Fibroblast of skin of back (primary cell): ENCODE data around the gene ADAM12.
"Not testable (repeated sequence)": the region's sequence is repeated elsewhere in the genome, so short reads cannot be mapped to it uniquely, and the experiment has no call there.

Source experiments
- DNase-seq: peaks from one replicate; pipeline ENCODE4 v3.0.0-alpha.2; 2013

The ADAM12 gene

DNA sequence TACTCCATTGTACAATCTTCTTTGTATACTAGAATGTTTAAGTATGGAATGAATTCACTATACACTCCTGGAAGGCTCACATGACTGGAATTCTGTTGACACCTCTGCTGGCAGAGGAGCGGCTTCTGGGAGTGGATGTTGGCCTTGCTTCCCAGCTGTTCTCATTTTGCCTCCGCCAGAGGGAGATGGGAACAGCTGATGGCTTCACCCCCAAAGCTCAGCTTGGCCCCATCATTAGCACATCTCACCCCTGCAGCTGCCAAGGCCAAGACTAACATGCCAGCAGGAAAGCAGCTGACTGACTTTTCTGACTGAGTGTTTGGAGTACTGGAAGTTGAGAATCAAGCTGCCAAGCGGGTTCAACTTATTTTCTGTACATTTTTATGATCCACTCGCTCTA lies 15.1 kb downstream of the ADAM12 start:
- DNase-seq, result peak; percentile 43

DNA sequence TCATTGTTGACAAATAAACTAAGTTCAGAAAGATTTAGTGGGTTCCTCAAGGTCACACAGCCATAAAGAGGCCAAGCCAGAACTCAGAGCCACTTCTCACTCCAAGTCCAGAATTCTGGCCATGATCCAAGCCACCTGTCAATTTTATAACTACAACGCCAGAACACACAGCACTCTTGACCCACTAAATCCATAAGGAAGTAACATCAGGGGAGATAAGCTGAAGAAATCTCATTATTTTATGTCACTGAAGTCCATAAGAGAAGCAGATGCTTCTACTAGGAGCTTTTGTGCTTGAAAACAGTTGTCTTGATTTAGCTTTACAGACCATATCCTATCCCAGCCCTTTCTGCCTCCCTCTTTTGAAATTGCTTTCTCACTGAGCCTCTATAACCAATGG lies 15.9 kb downstream of the ADAM12 start:
- no peak for DNase-seq

DNA sequence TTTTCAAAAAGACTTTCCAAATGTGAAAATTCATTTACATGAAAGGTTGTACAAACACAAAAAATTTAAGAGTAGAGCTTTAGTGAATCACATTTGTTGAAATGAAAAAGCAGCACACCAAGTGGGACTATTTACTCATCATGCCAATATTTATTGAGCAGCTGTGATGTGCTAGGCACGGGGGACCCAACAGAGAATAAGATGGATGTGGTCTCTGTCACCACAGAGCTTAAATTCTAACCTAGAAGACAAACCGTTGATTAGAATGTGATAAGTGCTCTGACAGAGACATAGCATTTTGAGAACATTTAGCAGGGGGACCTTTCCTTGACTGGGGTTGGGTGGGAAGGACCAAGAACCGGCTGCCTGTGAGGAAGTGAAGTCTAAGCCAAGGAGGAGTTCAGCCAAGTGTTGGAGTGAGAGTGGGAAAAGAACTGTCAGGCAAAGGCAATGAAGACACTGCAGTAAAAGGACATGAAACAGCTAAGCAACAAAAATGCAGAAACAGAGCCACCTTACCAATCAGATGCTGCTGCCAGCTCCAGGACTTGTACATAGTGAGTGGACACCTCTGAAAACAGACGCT lies 19.1 kb downstream of the ADAM12 start:
- no peak for DNase-seq

DNA sequence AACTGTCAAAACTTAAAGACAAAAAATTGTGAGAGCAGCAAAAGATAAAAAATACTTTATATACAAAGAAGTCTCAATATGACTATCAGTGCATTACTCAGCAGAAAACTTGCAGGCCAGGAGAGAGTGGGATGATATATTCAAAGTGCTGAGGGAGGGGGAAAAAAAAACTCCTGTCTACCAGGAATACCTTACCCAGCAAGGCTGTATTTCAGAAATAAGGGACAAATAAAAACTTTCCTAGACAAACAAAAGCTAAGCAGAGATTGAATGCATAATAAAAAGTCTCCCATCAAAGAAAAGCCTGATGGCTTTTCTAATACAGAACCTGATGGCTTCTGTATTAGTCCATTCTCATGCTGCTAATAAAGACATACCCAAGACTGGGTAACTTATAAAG lies 31.1 kb downstream of the ADAM12 start:
- no peak for DNase-seq

DNA sequence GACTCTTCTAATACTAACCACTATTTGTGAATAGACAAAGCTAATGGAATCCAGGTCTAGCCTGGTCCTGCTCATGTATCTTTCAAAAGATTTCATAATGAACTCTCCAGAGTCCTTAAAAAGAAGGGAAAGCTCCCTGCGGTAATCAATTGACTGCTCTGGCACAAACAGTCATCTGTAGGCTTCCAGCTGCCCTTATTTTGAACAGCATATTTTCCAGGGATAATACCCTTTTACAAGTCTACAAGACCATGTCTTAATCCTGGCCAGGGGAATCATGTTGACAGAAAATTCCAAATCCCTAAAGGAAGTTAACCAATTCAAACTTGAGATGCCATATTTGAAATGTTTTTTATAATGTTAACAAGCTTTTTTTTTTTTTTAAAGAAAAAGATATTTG lies 34.6 kb downstream of the ADAM12 start:
- no peak for DNase-seq

DNA sequence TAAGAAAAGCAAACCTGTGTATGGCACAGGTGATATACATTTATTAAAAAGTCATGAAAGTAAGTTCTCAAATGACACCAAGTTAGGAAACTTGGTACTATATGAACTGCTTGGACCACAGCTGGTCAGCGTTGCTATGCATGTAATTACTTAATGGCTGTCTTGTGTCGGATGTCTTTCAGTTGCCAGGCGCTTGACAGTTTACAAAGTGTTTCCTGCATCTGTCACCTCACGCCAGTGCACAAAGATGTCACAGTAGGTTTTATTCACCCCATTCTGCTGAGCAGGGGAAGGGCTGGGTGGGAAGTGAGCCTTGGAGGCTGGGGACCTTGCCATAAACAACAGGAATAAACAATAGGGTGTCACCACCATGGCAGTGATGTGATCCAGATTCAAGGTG lies 35.8 kb downstream of the ADAM12 start:
- no peak for DNase-seq

DNA sequence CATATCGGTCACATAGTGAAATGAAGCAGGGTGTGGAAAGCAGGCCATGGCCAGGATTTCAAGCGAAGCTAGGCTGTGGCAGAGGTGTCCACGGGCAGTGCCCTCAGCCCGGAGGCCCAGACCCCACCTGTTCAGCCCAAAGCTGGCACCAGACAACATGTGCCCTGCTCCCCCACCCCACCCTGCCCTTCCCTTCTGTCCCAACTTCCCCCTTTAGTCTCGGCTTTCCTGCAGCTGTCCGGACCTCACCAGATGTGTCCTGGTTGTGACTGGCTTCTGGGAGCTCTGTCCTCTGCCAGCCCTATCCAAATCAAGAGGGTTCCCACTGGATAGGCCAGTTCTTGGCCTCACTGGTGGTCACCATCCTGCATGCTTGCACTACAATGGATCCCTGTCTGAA lies 37.3 kb downstream of the ADAM12 start:
- DNase-seq, result no peak

DNA sequence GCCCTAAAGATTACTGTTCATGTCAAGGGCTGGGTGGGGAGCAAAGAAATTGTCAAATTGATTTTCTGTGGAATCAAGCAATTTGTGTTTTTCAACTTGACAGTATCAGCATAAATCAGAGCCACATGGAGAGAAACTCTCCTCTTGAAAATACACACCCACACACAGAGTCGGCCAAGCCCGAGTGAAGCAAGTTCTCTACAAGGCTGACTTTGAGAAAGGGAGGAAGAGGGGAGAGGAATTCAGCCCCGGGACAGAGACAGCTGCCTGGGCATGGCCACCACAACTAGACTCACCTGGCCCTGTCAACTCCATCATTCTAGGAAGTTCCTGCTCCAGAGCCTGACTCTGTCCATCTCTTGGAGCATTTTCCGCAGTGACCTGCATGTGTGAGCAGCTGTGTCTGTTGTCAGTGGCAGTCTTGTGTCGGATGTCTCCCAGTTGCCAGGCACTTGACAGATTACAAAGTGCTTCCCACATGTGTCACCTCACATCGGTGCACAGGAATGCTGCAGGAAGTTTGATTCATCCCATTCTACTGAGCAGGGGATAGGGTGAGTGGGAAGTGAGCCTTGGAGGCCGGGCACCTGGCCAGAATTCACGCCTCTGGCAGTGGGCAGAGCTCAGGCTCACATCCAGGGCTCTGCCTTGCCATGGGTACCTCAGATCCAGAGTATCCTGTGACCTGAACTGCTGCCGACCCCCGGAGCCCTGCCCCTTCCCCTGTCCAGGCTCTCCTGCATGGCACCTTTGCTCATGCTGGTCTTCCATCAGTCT lies 37.9 kb downstream of the ADAM12 start:
- peak; percentile 98 for DNase-seq

DNA sequence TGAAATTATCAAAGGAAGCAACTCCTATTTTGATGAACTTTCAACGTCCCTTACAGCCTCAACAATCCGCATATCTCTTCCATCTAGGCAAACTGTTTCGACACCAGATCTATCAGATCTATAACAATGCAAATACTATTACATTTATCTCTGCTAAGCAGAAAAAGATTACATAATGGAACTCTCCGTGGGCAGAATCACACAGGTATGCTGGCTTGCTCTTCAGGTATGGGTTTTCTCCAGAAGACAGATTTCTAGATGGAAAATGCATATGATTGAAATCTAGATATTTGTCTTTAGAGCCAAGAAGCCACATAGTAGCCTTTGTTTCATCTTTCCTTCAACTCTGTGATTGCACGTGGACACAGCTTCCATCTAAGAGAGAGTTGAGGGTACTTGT lies 38.6 kb downstream of the ADAM12 start:
- no peak for DNase-seq

DNA sequence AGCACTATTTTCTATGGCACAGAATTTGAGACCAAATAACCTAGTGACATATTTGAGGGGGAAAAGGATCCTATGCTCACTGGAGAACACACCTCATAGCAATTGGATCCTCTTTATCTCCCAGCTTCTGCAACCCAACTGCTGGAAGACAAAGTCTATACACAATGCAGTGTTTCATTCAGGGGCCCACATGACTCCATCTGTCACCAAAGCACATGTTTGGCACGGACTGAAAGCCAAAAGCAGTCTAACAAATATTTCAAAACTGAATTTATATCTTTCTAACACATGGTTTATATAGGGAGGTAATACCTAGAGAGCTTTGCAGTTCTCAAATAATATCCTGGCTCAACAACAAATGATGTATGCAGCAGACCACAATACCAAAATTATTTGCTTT lies 39.2 kb downstream of the ADAM12 start:
- DNase-seq, result no peak

DNA sequence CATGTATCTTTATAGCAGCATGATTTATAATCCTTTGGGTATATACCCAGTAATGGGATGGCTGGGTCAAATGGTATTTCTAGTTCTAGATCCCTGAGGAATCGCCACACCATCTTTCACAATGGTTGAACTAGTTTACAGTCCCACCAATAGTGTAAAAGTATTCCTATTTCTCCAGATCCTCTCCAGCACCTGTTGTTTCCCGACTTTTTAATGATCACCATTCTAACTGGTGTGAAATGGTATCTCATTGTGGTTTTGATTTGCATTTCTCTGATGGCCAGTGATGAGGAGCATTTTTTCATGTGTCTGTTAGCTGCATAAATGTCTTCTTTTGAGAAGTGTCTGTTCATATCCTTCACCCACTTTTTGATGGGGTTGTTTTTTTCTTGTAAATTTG lies 44.8 kb downstream of the ADAM12 start:
- not testable (repeated sequence) for DNase-seq

DNA sequence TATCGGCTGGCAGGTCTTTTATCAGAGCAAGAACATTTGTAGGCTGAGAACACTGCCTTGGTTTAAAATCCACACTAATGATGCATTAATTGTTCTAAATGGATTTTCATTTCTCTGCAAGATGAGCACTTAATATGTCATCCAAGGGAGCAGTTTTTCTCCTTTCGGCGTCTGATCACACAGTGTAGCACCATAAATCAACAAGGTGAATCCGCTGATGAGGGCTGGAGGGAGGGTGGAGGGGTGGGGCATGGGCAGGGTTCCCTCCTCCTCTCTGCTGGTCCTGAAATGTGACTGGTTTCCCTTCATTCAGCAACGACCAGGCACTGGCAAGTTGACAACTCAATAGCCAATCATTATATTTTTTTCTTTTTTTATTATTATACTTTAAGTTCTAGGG lies 45.6 kb downstream of the ADAM12 start:
- DNase-seq, result no peak

DNA sequence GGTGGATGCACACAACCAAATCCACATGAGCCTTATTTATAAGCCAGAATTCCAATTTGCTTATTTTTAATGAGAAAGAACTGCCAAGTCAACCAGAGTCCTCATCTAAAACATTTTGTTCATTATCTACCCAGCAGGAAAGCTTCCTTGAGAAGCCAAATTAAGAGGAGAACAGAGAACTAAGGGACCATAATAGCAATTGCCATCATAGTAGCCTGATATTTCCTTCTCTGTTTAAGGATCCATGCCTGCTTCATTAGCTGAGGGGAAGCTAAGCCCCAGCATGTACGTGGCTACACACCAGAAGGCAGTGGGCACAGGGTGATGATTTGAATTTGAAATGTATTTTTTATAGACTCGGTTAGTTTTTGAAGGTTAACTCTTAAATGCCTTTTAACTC lies 46.8 kb downstream of the ADAM12 start:
- no peak for DNase-seq

DNA sequence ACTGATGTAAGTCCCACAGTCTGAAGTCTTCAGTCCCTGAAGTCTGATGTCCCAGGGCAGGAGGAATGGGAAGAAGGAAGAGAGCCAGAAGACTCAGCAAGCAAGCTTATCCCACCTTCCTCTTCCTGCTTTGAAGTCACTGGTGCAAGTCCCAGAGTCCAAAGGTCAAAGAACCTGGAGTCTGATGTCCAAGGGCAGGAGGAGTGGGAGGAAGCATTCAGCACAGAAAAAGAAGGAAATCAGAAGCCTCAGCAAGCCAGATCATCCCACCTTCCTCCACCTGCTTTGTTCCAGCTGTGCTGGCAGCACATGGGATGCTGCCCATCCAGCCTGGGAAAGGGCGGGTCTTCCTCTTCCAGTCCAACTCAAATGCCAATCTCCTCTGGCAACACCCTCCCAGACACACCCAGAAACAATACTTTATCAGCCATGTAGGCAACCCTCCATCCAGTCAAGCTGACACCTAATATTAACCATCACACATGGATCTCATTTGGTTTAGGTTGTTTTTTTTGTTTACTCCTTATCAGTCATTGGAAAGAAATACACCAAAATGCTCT lies 50.9 kb downstream of the ADAM12 start:
- DNase-seq, result no peak

DNA sequence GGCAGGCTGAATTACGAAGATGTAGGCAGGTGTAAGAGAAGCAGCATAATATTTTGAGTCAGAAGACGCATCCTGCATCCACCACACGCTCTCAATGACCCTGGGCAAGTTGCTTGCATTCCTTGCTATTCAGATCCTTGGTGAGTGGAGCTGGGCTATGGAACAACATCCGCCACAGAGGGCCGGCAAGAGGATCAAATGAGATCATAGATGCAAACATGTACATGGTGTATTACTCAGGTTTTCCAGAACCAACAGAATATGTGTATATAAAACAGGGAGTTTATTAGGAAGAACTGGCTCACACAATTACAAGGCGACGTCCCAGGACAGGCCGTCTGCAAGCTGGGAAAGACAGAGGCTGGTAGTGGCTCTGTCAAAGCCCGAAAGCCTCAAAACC lies 51.5 kb downstream of the ADAM12 start:
- DNase-seq, result no peak

DNA sequence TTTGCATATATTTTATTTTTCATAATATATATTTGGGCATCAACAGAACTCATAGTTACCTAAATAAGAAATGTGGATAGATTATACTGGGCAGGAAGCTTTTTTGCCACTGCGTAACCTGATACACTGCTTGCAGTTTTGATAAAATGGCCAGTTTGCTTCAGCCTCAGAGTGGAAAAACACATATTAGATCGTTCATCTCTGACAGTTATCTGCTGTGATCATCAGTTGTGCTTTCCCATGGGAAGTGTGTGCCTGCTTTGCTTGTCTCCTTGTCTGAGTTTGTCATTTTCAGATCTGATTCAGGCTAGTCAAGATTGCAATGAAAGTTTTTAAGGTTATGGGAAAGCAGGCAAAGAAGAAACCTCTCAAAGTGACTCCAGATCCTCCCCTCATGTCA lies 54.0 kb downstream of the ADAM12 start:
- peak; percentile 23 for DNase-seq

DNA sequence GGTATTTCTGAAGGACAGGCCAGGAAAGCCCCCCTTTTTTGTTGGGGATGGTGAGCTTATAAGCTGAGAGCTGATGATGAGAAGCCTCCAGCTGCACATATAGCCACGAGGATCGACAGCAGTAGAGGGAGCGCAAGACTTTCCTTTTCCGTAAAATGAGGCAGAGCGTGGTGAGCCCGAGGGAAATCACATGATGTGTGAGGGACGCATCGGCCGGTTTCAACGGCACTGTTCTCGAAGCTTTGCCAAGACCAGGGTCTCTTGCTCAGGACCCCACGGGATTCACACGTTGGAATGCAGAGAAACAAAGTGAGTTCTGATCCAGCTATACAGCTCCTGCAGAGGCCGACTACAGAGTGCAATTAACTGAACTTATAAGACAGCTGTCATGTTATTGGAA lies 55.7 kb downstream of the ADAM12 start:
- no peak for DNase-seq

DNA sequence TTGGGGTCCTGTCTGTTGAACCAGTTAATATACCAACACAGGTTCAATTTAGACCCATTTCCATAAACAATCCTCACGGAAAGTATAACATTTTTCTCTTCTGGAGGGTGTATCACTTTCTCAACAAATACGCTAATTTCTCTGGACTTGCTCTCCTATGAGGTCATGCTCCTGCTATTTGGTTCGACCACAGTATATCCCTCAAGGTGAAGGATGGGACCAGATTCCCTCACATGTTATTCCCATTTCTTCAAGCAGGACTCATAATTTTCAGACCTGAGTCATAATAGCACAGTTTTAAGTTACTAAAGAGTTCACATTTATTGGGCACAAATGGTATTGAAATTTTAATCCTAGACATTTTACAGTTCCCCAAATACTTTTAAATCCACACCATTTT lies 57.2 kb downstream of the ADAM12 start:
- DNase-seq, result peak; percentile 66

DNA sequence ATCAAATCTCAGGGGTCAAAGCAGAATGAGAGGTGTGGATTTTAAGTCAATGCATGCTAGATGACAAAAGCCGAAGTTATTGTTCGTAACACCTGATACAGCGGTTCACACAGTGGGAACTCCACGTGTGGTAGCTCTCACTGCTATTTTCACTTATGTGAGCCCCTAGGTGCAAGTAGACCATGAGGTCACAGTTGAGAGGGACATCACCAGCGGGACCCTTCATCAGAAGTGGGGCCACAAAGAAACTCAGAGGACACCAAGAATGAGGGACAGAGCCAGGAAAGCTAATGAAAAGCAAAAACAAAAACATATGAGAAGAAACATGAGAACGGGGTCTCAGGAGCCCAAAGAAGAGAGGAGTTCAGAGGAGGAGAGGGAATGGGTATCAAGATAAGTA lies 63.5 kb downstream of the ADAM12 start:
- DNase-seq, result no peak

DNA sequence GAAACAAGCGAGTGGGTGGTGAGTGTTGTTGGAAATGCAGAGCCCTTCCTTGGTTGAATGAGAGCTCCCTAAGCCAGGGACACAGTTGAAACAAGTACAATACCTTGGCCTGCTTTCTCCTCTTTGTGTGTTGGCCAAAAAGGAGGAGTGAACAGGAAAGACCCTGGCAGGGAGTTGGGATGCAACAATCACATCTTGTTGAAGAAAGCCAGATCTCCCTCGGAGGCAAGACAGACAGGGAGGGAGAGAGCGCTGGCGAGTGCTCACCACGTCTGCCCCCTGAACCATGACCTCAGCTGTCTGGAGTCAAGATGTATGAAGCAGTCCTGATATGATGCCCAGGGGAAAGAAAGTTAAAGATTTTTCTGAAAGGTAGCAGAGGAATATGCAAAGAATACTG lies 66.8 kb downstream of the ADAM12 start:
- DNase-seq, result no peak

DNA sequence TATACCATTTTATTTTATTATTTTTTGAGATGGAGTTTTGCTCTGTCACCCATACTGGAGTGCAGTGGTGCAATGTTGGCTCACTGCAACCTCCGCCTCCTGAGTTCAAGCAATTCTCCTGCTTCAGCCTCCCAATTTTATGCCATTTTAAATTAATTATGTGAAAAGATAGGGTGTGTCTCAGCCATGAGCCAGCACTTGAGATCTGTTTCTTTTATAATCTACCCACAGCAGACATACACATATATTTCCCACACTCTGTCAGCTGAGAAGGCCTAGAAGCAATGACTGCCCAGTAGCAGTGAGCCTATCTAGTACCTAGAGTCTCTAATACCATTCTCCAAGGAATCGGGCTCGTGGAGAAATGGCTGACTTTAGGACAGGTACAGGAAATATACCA lies 70.5 kb downstream of the ADAM12 start:
- DNase-seq, result no peak

DNA sequence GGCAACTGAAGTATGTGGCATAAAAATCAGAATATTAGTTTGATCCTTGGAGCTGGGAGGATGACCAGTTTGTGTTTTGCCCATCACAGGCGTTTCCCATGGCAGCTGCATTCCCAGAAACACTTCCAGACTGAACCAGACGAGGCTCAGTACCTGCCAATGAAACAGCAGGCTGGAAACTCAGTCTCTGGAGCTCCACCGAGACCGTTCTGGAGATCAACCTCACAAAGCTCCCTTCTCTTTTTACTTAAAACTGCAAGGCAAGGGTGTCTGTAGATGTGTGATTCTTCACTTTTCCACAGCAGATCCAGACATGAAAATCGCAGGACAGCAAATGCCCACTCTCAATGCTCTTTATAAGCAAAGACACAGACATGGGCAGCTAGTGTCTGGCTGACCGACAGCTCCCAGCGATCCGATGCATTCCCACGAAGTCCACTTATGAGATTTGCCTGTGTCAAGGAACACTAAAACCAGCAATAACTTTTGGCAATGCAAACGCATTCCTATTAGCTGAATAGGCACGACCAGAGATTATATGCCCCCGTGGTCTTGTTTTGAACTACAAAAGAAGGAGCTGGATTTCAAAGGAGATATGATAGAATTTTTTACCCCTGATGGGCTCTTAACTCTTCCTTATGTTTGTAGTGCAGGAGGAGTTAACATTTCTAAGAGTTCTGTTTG lies 72.6 kb downstream of the ADAM12 start:
- DNase-seq, result peak; percentile 83

DNA sequence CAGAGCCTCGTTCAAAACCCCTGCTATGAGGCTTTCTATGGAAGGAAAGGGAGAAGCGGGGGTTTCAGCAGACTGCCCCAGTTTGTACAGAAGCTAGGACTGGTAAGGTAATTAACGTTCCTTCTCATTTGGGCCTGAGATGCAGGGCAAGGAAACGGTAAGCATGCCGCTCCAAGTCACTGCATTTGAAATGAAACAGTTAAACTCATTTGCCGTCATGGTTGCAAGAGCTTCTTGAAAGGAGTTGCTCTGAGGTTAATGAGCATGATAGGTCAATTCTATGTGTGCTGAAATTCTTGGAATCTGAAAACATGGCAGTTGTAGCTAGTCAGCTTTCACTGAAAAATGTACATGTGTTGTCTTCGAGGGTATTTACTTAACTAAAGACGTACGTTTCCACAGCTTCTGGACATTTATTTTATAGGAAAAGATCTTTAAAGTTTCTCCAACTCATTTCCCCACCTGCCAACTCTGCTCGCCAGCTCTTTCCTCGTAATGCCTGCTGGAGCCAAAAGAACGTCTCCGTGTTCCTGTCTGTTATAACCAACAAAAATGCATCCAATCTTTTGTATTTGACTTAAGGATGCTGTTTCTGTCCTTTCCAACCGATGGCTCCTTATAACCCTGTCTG lies 73.3 kb downstream of the ADAM12 start:
- DNase-seq, result no peak
